OCI-LY7 (cell line): Measurements from ENCODE around the gene SLC23A1. TPM values are rescaled to one million over a fixed set of nuclear protein-coding genes. Genes with fewer than 3 reads are reported as not detected.
"Not testable (repeated sequence)": the region's sequence is repeated elsewhere in the genome, so short reads cannot be mapped to it uniquely, and the experiment has no call there.

ENCODE experiments used
- BruUV-seq: library from RNA; stranded (reverse); fragments of 400-500 nt; replicated peaks from 2 replicates; lab custom pipeline; 2021; lab: Mats Ljungman, UMichigan
- CTCF ChIA-PET: fragments of 300-600 bp; sonication (Branson Sonifier 250); formaldehyde crosslinking; loops from one replicate; lab custom pipeline; 2022; ENCODE audit warnings: antibody characterized with exemption; ENCODE audit not compliant: unreplicated experiment; lab: Charles Lee
- POLR2A ChIA-PET: fragments of 300-600 bp; sonication (Branson Sonifier 250); formaldehyde crosslinking; loops from one replicate; lab custom pipeline; 2022; ENCODE audit warnings: antibody characterized with exemption; lab: Charles Lee
- DNase-seq: peaks from one replicate; pipeline ENCODE4 v3.0.0-alpha.2; 2015; ENCODE audit warnings: low spot score
- H2AFZ ChIP-seq: fragments of 200-600 bp; sonication (generic), shearing (Covaris generic); 2 replicates; pipeline ENCODE4 v1.6.1; 2014; ENCODE audit warnings: mild to moderate bottlenecking, antibody characterized with exemption, low read length, moderate library complexity
- H3K27ac ChIP-seq: fragments of 200-600 bp; sonication (generic); 2 replicates; pipeline ENCODE4 v1.5.1; 2014; ENCODE audit warnings: mixed run types, low read depth, mild to moderate bottlenecking, moderate library complexity, low read length, inconsistent platforms; ENCODE audit not compliant: poor library complexity, severe bottlenecking
- H3K36me3 ChIP-seq: fragments of 200-600 bp; sonication (generic); 2 replicates; pipeline ENCODE4 v1.6.1; 2014; ENCODE audit warnings: mild to moderate bottlenecking, antibody characterized with exemption, low read length, moderate library complexity, mixed read lengths; ENCODE audit not compliant: insufficient read depth
- H3K4me1 ChIP-seq: fragments of 200-600 bp; sonication (generic); 2 replicates; pipeline ENCODE4 v1.5.1; 2014; ENCODE audit warnings: mild to moderate bottlenecking, low read length; ENCODE audit not compliant: insufficient read depth, poor library complexity, severe bottlenecking
- H3K4me2 ChIP-seq: fragments of 200-600 bp; sonication (generic); 2 replicates; pipeline ENCODE4 v1.6.1; 2014; ENCODE audit warnings: mild to moderate bottlenecking, low read length
- H3K4me3 ChIP-seq: fragments of 200-600 bp; sonication (generic); 2 replicates; pipeline ENCODE4 v1.5.1; 2014; ENCODE audit warnings: mild to moderate bottlenecking, low read depth, low read length; ENCODE audit not compliant: poor library complexity, severe bottlenecking
- H3K79me2 ChIP-seq: fragments of 200-600 bp; sonication (generic); 2 replicates; pipeline ENCODE4 v1.6.1; 2016; ENCODE audit warnings: low read depth, mild to moderate bottlenecking, low read length, moderate library complexity, mixed read lengths; ENCODE audit not compliant: insufficient read depth
- H3K9me2 ChIP-seq: fragments of 200-600 bp; sonication (generic); 2 replicates; pipeline ENCODE4 v1.6.1; 2016; ENCODE audit warnings: mild to moderate bottlenecking, low read length, mixed read lengths; ENCODE audit not compliant: insufficient read depth
- H3K9me3 ChIP-seq: fragments of 200-600 bp; sonication (generic); 2 replicates; pipeline ENCODE4 v1.6.1; 2014; ENCODE audit warnings: mild to moderate bottlenecking, mixed run types, low read length, mixed read lengths
- H4K20me1 ChIP-seq: fragments of 200-600 bp; sonication (generic); 2 replicates; pipeline ENCODE4 v1.6.1; 2014; ENCODE audit warnings: mild to moderate bottlenecking, antibody characterized with exemption, low read length, moderate library complexity, mixed read lengths; ENCODE audit not compliant: insufficient read depth
- EZH2phosphoT487 ChIP-seq: fragments of 200-600 bp; sonication (generic); IDR thresholded peaks from 2 replicates; pipeline ENCODE4 v1.6.1; 2018; ENCODE audit warnings: low read depth, borderline replicate concordance, mild to moderate bottlenecking, mixed run types, antibody characterized with exemption, low read length, moderate library complexity, mixed read lengths
- intact Hi-C: fragments of 100-400 bp; cut with micrococcal nuclease; formaldehyde crosslinking; loops from one replicate; pipeline ENCODE4 v1.10.0; 2022; ENCODE audit not compliant: unreplicated experiment
- total RNA-seq, 2 experiments: library from RNA; depleted of rRNA in 1 of 2; stranded (reverse); fragments of >200 nt in 1 of 2; shearing (Covaris generic) in 1 of 2; gene quantifications; 2 replicates each; pipeline ENCODE4 v1.2.3, GENCODE V29; 2014 to 2022
- TF ChIP-seq, protein P1 (sequence below): fragments of 200-600 bp; sonication (generic); conservative IDR thresholded peaks from 2 replicates; pipeline ENCODE4 v1.5.1; 2014; ENCODE audit warnings: mild to moderate bottlenecking, antibody characterized with exemption, low read length, moderate library complexity, mixed read lengths

SLC23A1 gene
- total RNA-seq, 2 experiments from 2014 or later = 20.3 to 63.1 TPM

DNA sequence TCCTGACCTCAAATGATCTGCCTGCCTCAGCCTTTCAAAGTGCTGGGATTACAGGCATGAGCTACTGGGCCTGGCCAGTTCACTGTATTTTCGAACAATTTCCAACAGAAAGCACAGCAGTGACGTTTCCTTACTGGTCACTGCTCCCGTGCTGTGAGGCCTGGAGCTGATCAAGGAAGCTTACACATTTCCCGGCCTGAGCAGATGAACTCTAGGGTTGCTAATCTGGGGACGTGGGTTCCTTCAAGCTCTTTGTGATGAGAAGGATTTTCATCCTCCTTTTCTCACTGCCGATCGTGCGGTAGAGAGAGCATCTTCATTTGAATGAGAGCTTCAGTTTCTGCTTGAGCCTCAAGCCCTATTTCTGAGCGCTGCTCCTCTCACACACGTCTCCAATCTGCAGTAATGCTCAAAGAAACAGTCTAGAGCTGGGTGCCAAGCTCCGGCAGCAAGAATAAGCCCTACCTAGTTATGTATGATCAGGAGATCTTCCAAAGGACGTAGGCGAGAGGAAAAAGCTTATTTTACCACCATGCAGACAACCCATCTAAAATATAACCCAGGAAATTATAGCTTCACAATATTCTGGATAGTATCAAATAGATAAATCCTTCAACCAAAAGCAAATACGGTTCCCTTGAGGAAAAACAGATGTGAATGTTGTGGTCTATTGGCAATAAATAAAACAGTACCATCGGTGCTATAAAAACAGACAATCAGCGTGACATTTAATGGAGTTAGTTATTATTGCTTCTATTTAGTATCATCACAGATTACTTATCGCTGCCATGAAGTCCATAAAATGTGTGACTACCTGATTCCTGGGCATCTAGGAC is 28.1 kb upstream of the SLC23A1 start:
- no peak overlapping the region for H3K4me3 ChIP-seq
- H3K9me2 ChIP-seq = no peaks in the 10 kb centered on the region
- H3K27ac ChIP-seq = no peak overlapping the region
- no peak overlapping the region for H3K4me2 ChIP-seq
- intact Hi-C loops = no loop called here
- CTCF ChIA-PET = interaction anchor here (1.3 kb wide), 1 partner anchor 9 kb away, joined by 3 read pairs; no protein-coding TSS in a partner anchor
- BruUV-seq = no TSS peak
- no peaks in the 10 kb centered on the region for H3K79me2 ChIP-seq
- H3K36me3 ChIP-seq = no peaks in the 10 kb centered on the region
- TF ChIP-seq, protein P1, sequence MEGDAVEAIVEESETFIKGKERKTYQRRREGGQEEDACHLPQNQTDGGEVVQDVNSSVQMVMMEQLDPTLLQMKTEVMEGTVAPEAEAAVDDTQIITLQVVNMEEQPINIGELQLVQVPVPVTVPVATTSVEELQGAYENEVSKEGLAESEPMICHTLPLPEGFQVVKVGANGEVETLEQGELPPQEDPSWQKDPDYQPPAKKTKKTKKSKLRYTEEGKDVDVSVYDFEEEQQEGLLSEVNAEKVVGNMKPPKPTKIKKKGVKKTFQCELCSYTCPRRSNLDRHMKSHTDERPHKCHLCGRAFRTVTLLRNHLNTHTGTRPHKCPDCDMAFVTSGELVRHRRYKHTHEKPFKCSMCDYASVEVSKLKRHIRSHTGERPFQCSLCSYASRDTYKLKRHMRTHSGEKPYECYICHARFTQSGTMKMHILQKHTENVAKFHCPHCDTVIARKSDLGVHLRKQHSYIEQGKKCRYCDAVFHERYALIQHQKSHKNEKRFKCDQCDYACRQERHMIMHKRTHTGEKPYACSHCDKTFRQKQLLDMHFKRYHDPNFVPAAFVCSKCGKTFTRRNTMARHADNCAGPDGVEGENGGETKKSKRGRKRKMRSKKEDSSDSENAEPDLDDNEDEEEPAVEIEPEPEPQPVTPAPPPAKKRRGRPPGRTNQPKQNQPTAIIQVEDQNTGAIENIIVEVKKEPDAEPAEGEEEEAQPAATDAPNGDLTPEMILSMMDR = no peak
- no peak for TF ChIP-seq EZH2phosphoT487
- no peaks in the 10 kb centered on the region for H3K9me3 ChIP-seq
- POLR2A ChIA-PET = interaction anchor here (0.7 to 1.4 kb wide), 3 partner anchors 22 to 835 kb away, joined by 3 to 5 read pairs (median 3); no protein-coding TSS in a partner anchor
- H4K20me1 ChIP-seq = no peaks in the 10 kb centered on the region
- H3K4me1 ChIP-seq = peaks cover 25% of the 10 kb centered on the region
- no peak overlapping the region for H2AFZ ChIP-seq
- DNase-seq = no peak

DNA sequence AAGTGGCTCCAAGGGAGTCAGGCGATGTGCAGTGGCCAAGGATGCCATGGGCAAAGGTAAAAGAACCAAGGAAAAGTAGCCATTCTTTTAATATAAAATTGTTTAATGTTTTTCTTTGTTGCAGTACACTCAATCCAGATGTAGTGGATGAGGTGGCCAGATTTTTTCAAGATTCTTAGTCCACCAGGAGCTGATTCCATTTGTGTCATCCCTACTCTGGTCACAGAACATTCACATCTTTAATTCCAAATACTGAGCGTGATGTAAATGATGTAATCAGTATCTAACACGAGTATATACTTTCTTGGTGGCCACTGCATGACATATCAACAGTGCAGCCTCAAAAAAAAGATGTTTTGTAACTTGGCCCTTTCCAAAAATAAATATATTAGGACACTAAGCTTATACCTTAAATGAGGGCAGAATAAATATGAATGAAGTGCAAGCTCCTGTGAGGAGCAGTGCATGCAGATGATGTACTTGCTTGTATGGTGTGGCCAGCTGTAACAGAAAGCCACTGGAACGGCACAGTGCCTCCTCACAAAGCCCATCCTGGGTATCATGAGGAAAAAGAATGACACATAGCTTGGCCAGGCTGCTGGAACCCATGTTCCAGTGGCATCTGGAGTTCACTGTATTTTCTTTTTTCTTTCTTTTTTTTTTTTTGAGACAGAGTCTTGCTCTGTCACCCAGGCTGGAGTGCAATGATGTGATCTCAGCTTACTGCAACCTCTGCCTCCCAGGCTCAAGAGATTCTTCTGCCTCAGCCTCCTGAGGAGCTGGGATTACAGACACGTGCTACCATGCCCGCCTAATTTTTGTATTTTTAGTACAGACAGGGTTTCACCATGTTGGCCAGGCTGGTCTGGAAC is 27.3 kb upstream of the SLC23A1 start:
- DNase-seq = no peak
- Histone ChIP-seq H2AFZ (no peak overlapping the region), H3K4me3 (no peak overlapping the region), H3K9me2 (no peaks in the 10 kb centered on the region), H3K4me2 (no peak overlapping the region), H3K79me2 (no peaks in the 10 kb centered on the region), H4K20me1 (no peaks in the 10 kb centered on the region), H3K9me3 (no peaks in the 10 kb centered on the region), H3K4me1 (peaks cover 26% of the 10 kb centered on the region), H3K36me3 (no peaks in the 10 kb centered on the region), H3K27ac (no peak overlapping the region)
- ChIA-PET CTCF (interaction anchor here (1.3 kb wide), 1 partner anchor 10 kb away, joined by 3 read pairs; no protein-coding TSS in a partner anchor), POLR2A (interaction anchor here (0.7 to 1.4 kb wide), 3 partner anchors 23 to 834 kb away, joined by 3 to 5 read pairs (median 3); no protein-coding TSS in a partner anchor)
- TF ChIP-seq EZH2phosphoT487 = no peak
- TF ChIP-seq, protein P1 = no peak
- intact Hi-C loops = no loop called here
- no TSS peak for BruUV-seq

DNA sequence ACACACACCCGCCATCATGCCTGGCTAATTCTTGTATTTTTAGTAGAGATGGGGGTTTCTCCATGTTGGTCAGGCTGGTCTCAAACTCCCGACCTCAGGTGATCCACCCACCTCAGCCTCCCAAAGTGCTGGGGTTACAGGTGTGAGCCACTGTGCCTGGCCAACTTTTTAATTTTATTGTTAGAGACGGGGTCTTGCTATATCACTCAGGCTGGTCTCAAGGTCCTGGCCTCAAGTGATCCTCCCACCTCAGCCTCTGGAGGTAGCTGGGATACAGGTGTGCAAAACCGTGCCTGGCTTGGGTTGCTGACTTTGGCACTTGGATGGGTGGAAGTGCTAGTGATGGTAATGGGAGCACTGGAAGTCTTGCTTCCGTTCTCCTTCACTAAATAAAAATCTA is 26.0 kb upstream of the SLC23A1 start:
- H2AFZ ChIP-seq, H3K4me2 ChIP-seq, H3K27ac ChIP-seq, BruUV-seq, H3K4me3 ChIP-seq, DNase-seq, H3K9me3 ChIP-seq, H3K79me2 ChIP-seq, H3K36me3 ChIP-seq, CTCF ChIA-PET, H4K20me1 ChIP-seq, H3K9me2 ChIP-seq: not testable (repeated sequence)
- POLR2A ChIA-PET = interaction anchor here (0.5 kb wide), 1 partner anchor 89 kb away, joined by 5 read pairs; no protein-coding TSS in a partner anchor
- peaks cover 34% of the 10 kb centered on the region for H3K4me1 ChIP-seq
- intact Hi-C loops = loop anchor here (10.0 kb wide), 1 partner anchor 214 kb away; the partner anchor contains the start of gene SIL1
